ENCODE results near the gene MEX3D.

GRCh38 chr19:1514986-1515721 is 53.0 kb downstream of the MEX3D start:
- TF ChIP-seq ARNTL (CRISPR knock-in tag; IDR thresholded peaks at IDR 0.05; ENCODE audit: borderline replicate concordance, low read depth) (no peak), ESRRG (CRISPR knock-in tag; IDR thresholded peaks at IDR 0.05) (no peak), ISL1 (CRISPR knock-in tag; IDR thresholded peaks at IDR 0.05) (no peak), PATZ1 (CRISPR knock-in tag; IDR thresholded peaks at IDR 0.05; ENCODE audit: borderline replicate concordance) (no peak), GLIS3 (CRISPR knock-in tag; IDR thresholded peaks at IDR 0.05) (no peak), SNAI2 (CRISPR knock-in tag; IDR thresholded peaks at IDR 0.05) (no peak)
